Measurements from ENCODE around the gene CCR5AS.

DNA sequence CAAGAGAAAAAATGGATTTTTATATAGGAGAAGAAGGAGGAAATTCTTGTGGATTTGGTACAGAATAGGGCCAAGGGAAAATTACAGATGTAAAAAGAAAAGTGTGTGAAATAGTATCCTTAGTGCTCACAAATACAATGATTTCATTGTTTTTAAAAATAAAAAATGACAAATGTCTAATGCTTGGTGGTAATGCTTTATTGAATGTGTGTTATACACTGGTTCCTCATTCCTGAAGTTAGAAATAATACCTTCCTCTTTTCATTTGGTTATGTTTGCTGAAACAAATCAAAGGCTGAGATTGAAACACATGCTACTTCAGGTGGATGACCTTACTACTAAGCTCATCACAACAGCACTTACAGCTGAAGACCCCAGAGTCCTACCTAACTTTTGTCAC, 90.7 kb downstream of the CCR5AS start:
- TF ChIP-seq JUNB (IDR thresholded peaks at IDR 0.05; ENCODE audit: unreplicated experiment) (no peak), POLR2AphosphoS5 (IDR thresholded peaks at IDR 0.05; ENCODE audit: low read depth) (no peak), CREB1 (CRISPR knock-in tag; IDR thresholded peaks at IDR 0.05; ENCODE audit: low read depth) (no peak), ZNF331 (CRISPR knock-in tag; IDR thresholded peaks at IDR 0.05; ENCODE audit: low read depth) (no peak), EZH2phosphoT487 (IDR thresholded peaks at IDR 0.05; ENCODE audit: unreplicated experiment) (no peak), EZH2 (IDR thresholded peaks at IDR 0.05; ENCODE audit: low read depth, unreplicated experiment) (no peak), ZNF114 (CRISPR knock-in tag; IDR thresholded peaks at IDR 0.05) (no peak), REST (IDR thresholded peaks at IDR 0.05; ENCODE audit: unreplicated experiment) (no peak), ETS1 (IDR thresholded peaks at IDR 0.05) (no peak), STAT1 (IDR thresholded peaks at IDR 0.05; ENCODE audit: unreplicated experiment) (no peak)
- TF ChIP-seq, protein P1, sequence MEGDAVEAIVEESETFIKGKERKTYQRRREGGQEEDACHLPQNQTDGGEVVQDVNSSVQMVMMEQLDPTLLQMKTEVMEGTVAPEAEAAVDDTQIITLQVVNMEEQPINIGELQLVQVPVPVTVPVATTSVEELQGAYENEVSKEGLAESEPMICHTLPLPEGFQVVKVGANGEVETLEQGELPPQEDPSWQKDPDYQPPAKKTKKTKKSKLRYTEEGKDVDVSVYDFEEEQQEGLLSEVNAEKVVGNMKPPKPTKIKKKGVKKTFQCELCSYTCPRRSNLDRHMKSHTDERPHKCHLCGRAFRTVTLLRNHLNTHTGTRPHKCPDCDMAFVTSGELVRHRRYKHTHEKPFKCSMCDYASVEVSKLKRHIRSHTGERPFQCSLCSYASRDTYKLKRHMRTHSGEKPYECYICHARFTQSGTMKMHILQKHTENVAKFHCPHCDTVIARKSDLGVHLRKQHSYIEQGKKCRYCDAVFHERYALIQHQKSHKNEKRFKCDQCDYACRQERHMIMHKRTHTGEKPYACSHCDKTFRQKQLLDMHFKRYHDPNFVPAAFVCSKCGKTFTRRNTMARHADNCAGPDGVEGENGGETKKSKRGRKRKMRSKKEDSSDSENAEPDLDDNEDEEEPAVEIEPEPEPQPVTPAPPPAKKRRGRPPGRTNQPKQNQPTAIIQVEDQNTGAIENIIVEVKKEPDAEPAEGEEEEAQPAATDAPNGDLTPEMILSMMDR (conservative IDR thresholded peaks at IDR 0.05; ENCODE audit: low read depth in 2 of 2): no peak
- TF ChIP-seq, protein P2, sequence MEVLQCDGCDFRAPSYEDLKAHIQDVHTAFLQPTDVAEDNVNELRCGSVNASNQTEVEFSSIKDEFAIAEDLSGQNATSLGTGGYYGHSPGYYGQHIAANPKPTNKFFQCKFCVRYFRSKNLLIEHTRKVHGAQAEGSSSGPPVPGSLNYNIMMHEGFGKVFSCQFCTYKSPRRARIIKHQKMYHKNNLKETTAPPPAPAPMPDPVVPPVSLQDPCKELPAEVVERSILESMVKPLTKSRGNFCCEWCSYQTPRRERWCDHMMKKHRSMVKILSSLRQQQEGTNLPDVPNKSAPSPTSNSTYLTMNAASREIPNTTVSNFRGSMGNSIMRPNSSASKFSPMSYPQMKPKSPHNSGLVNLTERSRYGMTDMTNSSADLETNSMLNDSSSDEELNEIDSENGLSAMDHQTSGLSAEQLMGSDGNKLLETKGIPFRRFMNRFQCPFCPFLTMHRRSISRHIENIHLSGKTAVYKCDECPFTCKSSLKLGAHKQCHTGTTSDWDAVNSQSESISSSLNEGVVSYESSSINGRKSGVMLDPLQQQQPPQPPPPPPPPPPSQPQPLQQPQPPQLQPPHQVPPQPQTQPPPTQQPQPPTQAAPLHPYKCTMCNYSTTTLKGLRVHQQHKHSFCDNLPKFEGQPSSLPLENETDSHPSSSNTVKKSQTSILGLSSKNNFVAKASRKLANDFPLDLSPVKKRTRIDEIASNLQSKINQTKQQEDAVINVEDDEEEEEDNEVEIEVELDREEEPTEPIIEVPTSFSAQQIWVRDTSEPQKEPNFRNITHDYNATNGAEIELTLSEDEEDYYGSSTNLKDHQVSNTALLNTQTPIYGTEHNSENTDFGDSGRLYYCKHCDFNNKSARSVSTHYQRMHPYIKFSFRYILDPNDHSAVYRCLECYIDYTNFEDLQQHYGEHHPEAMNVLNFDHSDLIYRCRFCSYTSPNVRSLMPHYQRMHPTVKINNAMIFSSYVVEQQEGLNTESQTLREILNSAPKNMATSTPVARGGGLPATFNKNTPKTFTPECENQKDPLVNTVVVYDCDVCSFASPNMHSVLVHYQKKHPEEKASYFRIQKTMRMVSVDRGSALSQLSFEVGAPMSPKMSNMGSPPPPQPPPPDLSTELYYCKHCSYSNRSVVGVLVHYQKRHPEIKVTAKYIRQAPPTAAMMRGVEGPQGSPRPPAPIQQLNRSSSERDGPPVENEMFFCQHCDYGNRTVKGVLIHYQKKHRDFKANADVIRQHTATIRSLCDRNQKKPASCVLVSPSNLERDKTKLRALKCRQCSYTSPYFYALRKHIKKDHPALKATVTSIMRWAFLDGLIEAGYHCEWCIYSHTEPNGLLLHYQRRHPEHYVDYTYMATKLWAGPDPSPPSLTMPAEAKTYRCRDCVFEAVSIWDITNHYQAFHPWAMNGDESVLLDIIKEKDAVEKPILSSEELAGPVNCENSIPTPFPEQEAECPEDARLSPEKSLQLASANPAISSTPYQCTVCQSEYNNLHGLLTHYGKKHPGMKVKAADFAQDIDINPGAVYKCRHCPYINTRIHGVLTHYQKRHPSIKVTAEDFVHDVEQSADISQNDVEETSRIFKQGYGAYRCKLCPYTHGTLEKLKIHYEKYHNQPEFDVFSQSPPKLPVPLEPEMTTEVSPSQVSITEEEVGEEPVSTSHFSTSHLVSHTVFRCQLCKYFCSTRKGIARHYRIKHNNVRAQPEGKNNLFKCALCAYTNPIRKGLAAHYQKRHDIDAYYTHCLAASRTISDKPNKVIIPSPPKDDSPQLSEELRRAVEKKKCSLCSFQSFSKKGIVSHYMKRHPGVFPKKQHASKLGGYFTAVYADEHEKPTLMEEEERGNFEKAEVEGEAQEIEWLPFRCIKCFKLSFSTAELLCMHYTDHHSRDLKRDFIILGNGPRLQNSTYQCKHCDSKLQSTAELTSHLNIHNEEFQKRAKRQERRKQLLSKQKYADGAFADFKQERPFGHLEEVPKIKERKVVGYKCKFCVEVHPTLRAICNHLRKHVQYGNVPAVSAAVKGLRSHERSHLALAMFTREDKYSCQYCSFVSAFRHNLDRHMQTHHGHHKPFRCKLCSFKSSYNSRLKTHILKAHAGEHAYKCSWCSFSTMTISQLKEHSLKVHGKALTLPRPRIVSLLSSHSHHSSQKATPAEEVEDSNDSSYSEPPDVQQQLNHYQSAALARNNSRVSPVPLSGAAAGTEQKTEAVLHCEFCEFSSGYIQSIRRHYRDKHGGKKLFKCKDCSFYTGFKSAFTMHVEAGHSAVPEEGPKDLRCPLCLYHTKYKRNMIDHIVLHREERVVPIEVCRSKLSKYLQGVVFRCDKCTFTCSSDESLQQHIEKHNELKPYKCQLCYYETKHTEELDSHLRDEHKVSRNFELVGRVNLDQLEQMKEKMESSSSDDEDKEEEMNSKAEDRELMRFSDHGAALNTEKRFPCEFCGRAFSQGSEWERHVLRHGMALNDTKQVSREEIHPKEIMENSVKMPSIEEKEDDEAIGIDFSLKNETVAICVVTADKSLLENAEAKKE (CRISPR knock-in tag; IDR thresholded peaks at IDR 0.05): no peak

Data from GM23338 (cell line).